ENCODE data around the gene AGPAT4.
"Not testable (repeated sequence)": the region's sequence is repeated elsewhere in the genome, so short reads cannot be mapped to it uniquely, and the experiment has no call there.

The AGPAT4 gene

GRCh38 chr6:161273752-161274487 is at the start of gene AGPAT4:
Gene AGPAT4 (minus strand): TSS chr6:161274061. CDS start chr6:161232213, 41,848 bp downstream.
- DNase-seq: peak; percentile 94

- DNase-seq: no peak
These were observed 45.4 kb upstream of the AGPAT4 start for GRCh38 chr6:161319231-161319630.

GRCh38 chr6:161318456-161318855 is 44.6 kb upstream of the AGPAT4 start:
- DNase-seq: no peak

GRCh38 chr6:161316531-161316930 is 42.7 kb upstream of the AGPAT4 start:
- DNase-seq: no peak

- not testable (repeated sequence) for DNase-seq
These were observed 41.5 kb upstream of the AGPAT4 start for GRCh38 chr6:161315246-161315917.

- DNase-seq: not testable (repeated sequence)
These were observed 40.8 kb upstream of the AGPAT4 start for GRCh38 chr6:161314541-161315245.

GRCh38 chr6:161313940-161314509 is 40.2 kb upstream of the AGPAT4 start:
- DNase-seq: no peak

GRCh38 chr6:161313475-161313874 is 39.6 kb upstream of the AGPAT4 start:
- not testable (repeated sequence) for DNase-seq

GRCh38 chr6:161309774-161310173 is 35.9 kb upstream of the AGPAT4 start:
- not testable (repeated sequence) for DNase-seq

- no peak for DNase-seq
These were observed 34.3 kb upstream of the AGPAT4 start for GRCh38 chr6:161308075-161308655.

- DNase-seq: no peak
These were observed 32.0 kb upstream of the AGPAT4 start for GRCh38 chr6:161305860-161306259.

GRCh38 chr6:161303628-161304340 is 29.9 kb upstream of the AGPAT4 start:
- DNase-seq: no peak

- no peak for DNase-seq
These were observed 29.1 kb upstream of the AGPAT4 start for GRCh38 chr6:161302949-161303348.

- no peak for DNase-seq
These were observed 27.5 kb upstream of the AGPAT4 start for GRCh38 chr6:161301338-161301737.

GRCh38 chr6:161300823-161301222 is 27.0 kb upstream of the AGPAT4 start:
- no peak for DNase-seq

GRCh38 chr6:161299726-161300125 is 25.9 kb upstream of the AGPAT4 start:
- DNase-seq: no peak

- DNase-seq: no peak
These were observed 21.9 kb upstream of the AGPAT4 start for GRCh38 chr6:161295784-161296183.

- DNase-seq: no peak
These were observed 18.9 kb upstream of the AGPAT4 start for GRCh38 chr6:161292650-161293281.

GRCh38 chr6:161292145-161292544 is 18.3 kb upstream of the AGPAT4 start:
- DNase-seq: no peak

GRCh38 chr6:161290751-161291150 is 16.9 kb upstream of the AGPAT4 start:
- no peak for DNase-seq

GRCh38 chr6:161284653-161285052 is 10.8 kb upstream of the AGPAT4 start:
- no peak for DNase-seq

GRCh38 chr6:161281092-161281491 is 7.2 kb upstream of the AGPAT4 start:
- DNase-seq: no peak
